ENCODE results near the gene PSME3. TPM values are rescaled to one million over a fixed set of nuclear protein-coding genes. Genes with fewer than 3 reads are reported as not detected.

PSME3 gene
- total RNA-seq, 1 experiment from 2014 or later, result 222 TPM

DNA sequence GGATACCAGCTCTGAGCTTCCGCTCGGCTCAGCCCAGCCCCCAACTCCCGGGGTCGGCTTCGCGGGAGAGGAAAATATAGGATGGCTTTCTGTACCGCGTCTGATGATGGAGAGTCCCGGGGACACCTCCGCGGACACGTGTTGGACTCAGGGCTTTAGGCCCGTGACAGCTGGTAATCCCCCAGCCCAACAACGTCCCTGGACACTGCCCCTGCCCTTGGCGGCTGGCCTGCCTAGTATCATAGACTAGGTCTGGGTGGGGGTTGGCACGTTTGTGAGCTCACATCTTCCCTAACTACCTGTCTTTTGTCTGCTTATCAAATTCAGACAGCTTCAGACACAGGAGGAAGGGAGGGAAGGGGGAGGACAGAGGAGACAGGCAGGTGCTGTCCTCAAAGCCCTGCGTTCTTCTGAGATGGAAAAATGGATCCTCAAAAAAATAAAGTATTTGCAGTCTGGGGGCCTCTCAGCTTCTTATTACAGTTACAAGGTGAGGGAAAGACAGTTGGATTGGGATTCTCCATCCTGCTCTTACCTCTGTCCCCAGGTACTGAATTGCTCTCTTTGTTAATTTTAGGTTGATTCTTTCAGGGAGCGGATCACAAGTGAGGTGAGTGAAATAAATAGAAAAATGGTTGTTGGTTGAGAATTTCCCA is 698 bp downstream of the PSME3 start:
- H3K9me3 Mint-ChIP-seq, result no peaks in the 10 kb centered on the region; a peak in 1 of 5 replicates
- Histone ChIP-seq H2BK120ac (ENCODE audit: low read depth, low read length, poor library complexity, severe bottlenecking) (no peak overlapping the region), H2BK20ac (ENCODE audit: low read depth, low read length, poor library complexity, severe bottlenecking) (no peak overlapping the region), H3K4me2 (ENCODE audit: insufficient read depth, insufficient read length, low read length) (peak overlapping the region; percentile 95), H2BK5ac (ENCODE audit: insufficient read length, low read length) (no peak overlapping the region), H2AFZ (ENCODE audit: low read length) (no peak overlapping the region), H4K91ac (ENCODE audit: insufficient read length, low read depth, low read length) (peak overlapping the region; percentile 7), H3K14ac (ENCODE audit: insufficient read depth, low read length) (peak overlapping the region; percentile 98), H3K9ac (ENCODE audit: extremely low read depth, insufficient read length, low read length) (peak overlapping the region; percentile 91), H4K5ac (ENCODE audit: insufficient read length, low read depth, low read length) (no peak overlapping the region), H2BK15ac (ENCODE audit: low read depth, low read length) (no peak overlapping the region), H2BK12ac (ENCODE audit: insufficient read length, low read depth, low read length) (no peak overlapping the region), H3K27ac (ENCODE audit: insufficient read length, low read depth, low read length) (no peak overlapping the region), H3K27me3 (ENCODE audit: insufficient read depth, low read length) (no peaks in the 10 kb centered on the region), H3K79me2 (ENCODE audit: insufficient read depth, low read length) (peaks cover 5% of the 10 kb centered on the region; the same call in 1 of the 2 replicates), H3K79me1 (ENCODE audit: insufficient read depth, low read depth, low read length, poor library complexity, severe bottlenecking) (peaks cover 3% of the 10 kb centered on the region), H3T11ph (ENCODE audit: low read length) (no peak overlapping the region), H3K23me2 (ENCODE audit: insufficient read length, low read depth, low read length, poor library complexity, severe bottlenecking) (peaks cover 9% of the 10 kb centered on the region), H3K4me1 (ENCODE audit: insufficient read depth, low read length) (no peaks in the 10 kb centered on the region), H3K4ac (ENCODE audit: low read depth, low read length) (no peak overlapping the region), H3K56ac (ENCODE audit: insufficient read length, low read depth, low read length) (no peak overlapping the region), H4K20me1 (ENCODE audit: control insufficient read depth, insufficient read depth, insufficient read length) (no peaks in the 10 kb centered on the region), H3K23ac (ENCODE audit: insufficient read length, low read depth, low read length) (no peak overlapping the region), H2AK5ac (ENCODE audit: insufficient read length, low read length) (no peak overlapping the region), H3K18ac (ENCODE audit: insufficient read length, low read depth, low read length) (peak overlapping the region; percentile 92), H4K8ac (replicated peaks; ENCODE audit: insufficient read length, low read depth, low read length) (peak overlapping the region; percentile 30), H3K9me3 (ENCODE audit: control insufficient read depth, low read depth, low read length) (no peaks in the 10 kb centered on the region)
- no peak for TF ChIP-seq CTCF (conservative IDR thresholded peaks at IDR 0.05)
- DNase-seq, result no peak
- H3K4me3 Mint-ChIP-seq, result peak overlapping the region; percentile 94 to 96
- WGBS (ENCODE audit: extremely low coverage, insufficient read length, low lambda C conversion rate), result no CpG with 5 or more reads among the region's 18 CpGs
- peak overlapping the region; percentile 99 to 100 (median 100) for H3K27ac Mint-ChIP-seq
- H3K36me3 Mint-ChIP-seq (ENCODE audit: insufficient read depth in 1 of 3, low read depth in 3 of 3), result peaks cover 28 to 51% (median 45%) of the 10 kb centered on the region in 3 experiments
- H3K27me3 Mint-ChIP-seq (ENCODE audit: low read depth), result peaks cover 4% of the 10 kb centered on the region
- peaks cover 14 to 17% of the 10 kb centered on the region in 2 experiments for H3K4me1 Mint-ChIP-seq
